ENCODE data around the gene PCDHGA12.
"Not testable (repeated sequence)": the region's sequence is repeated elsewhere in the genome, so short reads cannot be mapped to it uniquely, and the experiment has no call there.

Gene PCDHGA12

GRCh38 chr5:141409598-141410306 lies 20.6 kb upstream of the PCDHGA12 start:
- no peak for DNase-seq

- no peak for DNase-seq
These were observed 18.7 kb upstream of the PCDHGA12 start for GRCh38 chr5:141411575-141411974.

GRCh38 chr5:141412854-141413539 lies 17.3 kb upstream of the PCDHGA12 start, which contains the start of gene PCDHGA10:
Gene PCDHGA10, plus strand, starts transcription at chr5:141412987. Its CDS starts 189 bp downstream, at chr5:141413176.
- DNase-seq, result peak; percentile 50 to 52

GRCh38 chr5:141413540-141414069 lies 16.7 kb upstream of the PCDHGA12 start:
- no peak for DNase-seq

- DNase-seq, result not testable (repeated sequence)
These were observed 15.6 kb upstream of the PCDHGA12 start for GRCh38 chr5:141414548-141415274.

- DNase-seq, result not testable (repeated sequence)
These were observed 15.1 kb upstream of the PCDHGA12 start for GRCh38 chr5:141415275-141415618.

- peak in 1 of 2 experiments; percentile 32 for DNase-seq
These were observed 12.7 kb upstream of the PCDHGA12 start, which contains the start of gene PCDHGB7 for GRCh38 chr5:141417494-141418172. Gene PCDHGB7, plus strand, starts transcription at chr5:141417677. Its CDS starts 183 bp downstream, at chr5:141417860.

- no peak for DNase-seq
These were observed 11.0 kb upstream of the PCDHGA12 start for GRCh38 chr5:141419074-141419880.

- peak in 1 of 2 experiments; percentile 18 for DNase-seq
These were observed 9.3 kb upstream of the PCDHGA12 start, which contains the start of gene PCDHGA11 for GRCh38 chr5:141420855-141421488. Gene PCDHGA11, plus strand, starts transcription at chr5:141421051. Its CDS starts 177 bp downstream, at chr5:141421228.

- DNase-seq, result no peak
These were observed 8.8 kb upstream of the PCDHGA12 start for GRCh38 chr5:141421489-141421855.

- DNase-seq, result no peak
These were observed 7.5 kb upstream of the PCDHGA12 start for GRCh38 chr5:141422742-141423291.

GRCh38 chr5:141427783-141428426 lies 2.4 kb upstream of the PCDHGA12 start:
- DNase-seq, result no peak

- no peak for DNase-seq
These were observed 979 bp downstream of the PCDHGA12 start for GRCh38 chr5:141431286-141431685.

- not testable (repeated sequence) for DNase-seq
These were observed 2.0 kb downstream of the PCDHGA12 start for GRCh38 chr5:141432308-141432707.

- DNase-seq, result not testable (repeated sequence)
These were observed 2.4 kb downstream of the PCDHGA12 start for GRCh38 chr5:141432726-141433125.

- no peak for DNase-seq
These were observed 3.7 kb downstream of the PCDHGA12 start for GRCh38 chr5:141434006-141434405.

GRCh38 chr5:141437221-141437620 lies 6.9 kb downstream of the PCDHGA12 start:
- DNase-seq, result no peak

GRCh38 chr5:141439411-141440141 lies 9.3 kb downstream of the PCDHGA12 start:
- DNase-seq, result no peak

GRCh38 chr5:141440341-141440740 lies 10.0 kb downstream of the PCDHGA12 start:
- DNase-seq, result no peak

Data from activated CD4-positive, alpha-beta T cell treated with anti-CD3 and anti-CD28 coated beads, Interleukin-2, amount 50 U/mL, for 4 hours (primary cell).